Measurements from ENCODE around the gene NPL. TPM values are rescaled to one million over a fixed set of nuclear protein-coding genes. Genes with fewer than 3 reads are reported as not detected.

The NPL gene
- total and polyA plus RNA-seq, 10 donors: 21.9 to 88.2 (median 65.0) TPM

- H3K27ac ChIP-seq: no peak overlapping the region
- intact Hi-C loops (cut with DNase I; ENCODE audit: low total_unique reads): no loop called here
These were observed 33.6 kb downstream of the NPL start for GRCh38 chr1:182823220-182823619.

GRCh38 chr1:182826892-182827291 lies 37.3 kb downstream of the NPL start:
- Histone ChIP-seq H3K27ac (no peak overlapping the region), H3K9me3 (no peaks in the 10 kb centered on the region), H3K4me1 (peaks cover 0 to 11% (median 0%) of the 10 kb centered on the region in 6 donors), H3K36me3 (peaks cover 0 to 98% (median 9%) of the 10 kb centered on the region in 6 donors), H3K4me3 (no peak overlapping the region), H3K27me3 (replicated peaks in 1 of 7) (no peaks in the 10 kb centered on the region)
- no peak for DNase-seq
- no peak for TF ChIP-seq CTCF (IDR thresholded peaks at IDR 0.05 in 8 of 11, conservative IDR thresholded peaks at IDR 0.05 in 3 of 11)
- TF ChIP-seq POLR2AphosphoS5 (IDR thresholded peaks at IDR 0.05): no peak
- no peak for TF ChIP-seq POLR2A (IDR thresholded peaks at IDR 0.05)
- intact Hi-C loops (cut with DNase I; ENCODE audit: low total_unique reads): no loop called here
- WGBS, 5 donors: 84 to 96% (median 88%) methylated on average over 2 of the region's 2 CpGs

More at GRCh38 chr1:182823220-182823619, 33.6 kb downstream of the NPL start:
- TF ChIP-seq POLR2A (IDR thresholded peaks at IDR 0.05) (no peak), CTCF (IDR thresholded peaks at IDR 0.05 in 8 of 11, conservative IDR thresholded peaks at IDR 0.05 in 3 of 11) (no peak), POLR2AphosphoS5 (IDR thresholded peaks at IDR 0.05) (no peak)
- WGBS, 5 donors: 52 to 80% (median 60%) methylated on average over 3 of the region's 3 CpGs
- H3K9me3 ChIP-seq: no peaks in the 10 kb centered on the region
- H3K36me3 ChIP-seq: peaks cover 0 to 98% (median 21%) of the 10 kb centered on the region in 6 donors
- DNase-seq: no peak
- no peaks in the 10 kb centered on the region for H3K4me1 ChIP-seq
- H3K4me3 ChIP-seq: no peak overlapping the region
- H3K27me3 ChIP-seq (replicated peaks in 1 of 7): no peaks in the 10 kb centered on the region

GRCh38 chr1:182829285-182829932 lies 39.8 kb downstream of the NPL start:
- intact Hi-C loops (cut with DNase I; ENCODE audit: low total_unique reads): no loop called here
- H3K4me1 ChIP-seq: peaks cover 0 to 11% (median 0%) of the 10 kb centered on the region in 6 donors
- DNase-seq: no peak
- H3K27me3 ChIP-seq (replicated peaks in 1 of 7): no peaks in the 10 kb centered on the region
- TF ChIP-seq CTCF (IDR thresholded peaks at IDR 0.05 in 8 of 11, conservative IDR thresholded peaks at IDR 0.05 in 3 of 11) (no peak), POLR2AphosphoS5 (IDR thresholded peaks at IDR 0.05) (no peak), POLR2A (IDR thresholded peaks at IDR 0.05) (no peak)
- H3K4me3 ChIP-seq: no peak overlapping the region
- H3K27ac ChIP-seq: no peak overlapping the region
- H3K36me3 ChIP-seq: peaks cover 0 to 74% (median 4%) of the 10 kb centered on the region in 6 donors
- WGBS, 5 donors: 44 to 58% (median 51%) methylated on average over 5 of the region's 5 CpGs
- H3K9me3 ChIP-seq: no peaks in the 10 kb centered on the region

GRCh38 chr1:182833271-182833670 lies 43.7 kb downstream of the NPL start:
- Histone ChIP-seq H3K27me3 (replicated peaks in 1 of 7) (no peaks in the 10 kb centered on the region), H3K4me1 (peaks cover 0 to 11% (median 0%) of the 10 kb centered on the region in 6 donors), H3K36me3 (peaks cover 0 to 42% (median 0%) of the 10 kb centered on the region in 6 donors), H3K27ac (no peak overlapping the region), H3K4me3 (no peak overlapping the region), H3K9me3 (no peaks in the 10 kb centered on the region)
- intact Hi-C loops (cut with DNase I; ENCODE audit: low total_unique reads): no loop called here
- no peak for DNase-seq
- TF ChIP-seq POLR2A (IDR thresholded peaks at IDR 0.05): no peak
- TF ChIP-seq CTCF (IDR thresholded peaks at IDR 0.05 in 8 of 11, conservative IDR thresholded peaks at IDR 0.05 in 3 of 11): no peak
- no peak for TF ChIP-seq POLR2AphosphoS5 (IDR thresholded peaks at IDR 0.05)

All from spleen (tissue), 11 donors.